ENCODE results near the gene EPB41L1. TPM values are rescaled to one million over a fixed set of nuclear protein-coding genes. Genes with fewer than 3 reads are reported as not detected.

Gene EPB41L1
- total and polyA plus RNA-seq, 8 donors, result 33.8 to 80.1 (median 38.7) TPM

- Histone ChIP-seq H3K36me3 (no peaks in the 10 kb centered on the region), H3K9me3 (no peaks in the 10 kb centered on the region), H3K4me1 (no peaks in the 10 kb centered on the region), H3K27ac (no peak overlapping the region), H3K27me3 (peaks cover 0 to 25% of the 10 kb centered on the region in 2 donors), H3K4me3 (no peak overlapping the region)
- ATAC-seq (no peak), DNase-seq (no peak)
- intact Hi-C loops (cut with DNase I), result no loop called here
- TF ChIP-seq, protein P1, sequence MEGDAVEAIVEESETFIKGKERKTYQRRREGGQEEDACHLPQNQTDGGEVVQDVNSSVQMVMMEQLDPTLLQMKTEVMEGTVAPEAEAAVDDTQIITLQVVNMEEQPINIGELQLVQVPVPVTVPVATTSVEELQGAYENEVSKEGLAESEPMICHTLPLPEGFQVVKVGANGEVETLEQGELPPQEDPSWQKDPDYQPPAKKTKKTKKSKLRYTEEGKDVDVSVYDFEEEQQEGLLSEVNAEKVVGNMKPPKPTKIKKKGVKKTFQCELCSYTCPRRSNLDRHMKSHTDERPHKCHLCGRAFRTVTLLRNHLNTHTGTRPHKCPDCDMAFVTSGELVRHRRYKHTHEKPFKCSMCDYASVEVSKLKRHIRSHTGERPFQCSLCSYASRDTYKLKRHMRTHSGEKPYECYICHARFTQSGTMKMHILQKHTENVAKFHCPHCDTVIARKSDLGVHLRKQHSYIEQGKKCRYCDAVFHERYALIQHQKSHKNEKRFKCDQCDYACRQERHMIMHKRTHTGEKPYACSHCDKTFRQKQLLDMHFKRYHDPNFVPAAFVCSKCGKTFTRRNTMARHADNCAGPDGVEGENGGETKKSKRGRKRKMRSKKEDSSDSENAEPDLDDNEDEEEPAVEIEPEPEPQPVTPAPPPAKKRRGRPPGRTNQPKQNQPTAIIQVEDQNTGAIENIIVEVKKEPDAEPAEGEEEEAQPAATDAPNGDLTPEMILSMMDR (IDR thresholded peaks at IDR 0.05), result no peak
Observed at GRCh38 chr20:36271639-36272546, 117.4 kb downstream of the EPB41L1 start.

DNA sequence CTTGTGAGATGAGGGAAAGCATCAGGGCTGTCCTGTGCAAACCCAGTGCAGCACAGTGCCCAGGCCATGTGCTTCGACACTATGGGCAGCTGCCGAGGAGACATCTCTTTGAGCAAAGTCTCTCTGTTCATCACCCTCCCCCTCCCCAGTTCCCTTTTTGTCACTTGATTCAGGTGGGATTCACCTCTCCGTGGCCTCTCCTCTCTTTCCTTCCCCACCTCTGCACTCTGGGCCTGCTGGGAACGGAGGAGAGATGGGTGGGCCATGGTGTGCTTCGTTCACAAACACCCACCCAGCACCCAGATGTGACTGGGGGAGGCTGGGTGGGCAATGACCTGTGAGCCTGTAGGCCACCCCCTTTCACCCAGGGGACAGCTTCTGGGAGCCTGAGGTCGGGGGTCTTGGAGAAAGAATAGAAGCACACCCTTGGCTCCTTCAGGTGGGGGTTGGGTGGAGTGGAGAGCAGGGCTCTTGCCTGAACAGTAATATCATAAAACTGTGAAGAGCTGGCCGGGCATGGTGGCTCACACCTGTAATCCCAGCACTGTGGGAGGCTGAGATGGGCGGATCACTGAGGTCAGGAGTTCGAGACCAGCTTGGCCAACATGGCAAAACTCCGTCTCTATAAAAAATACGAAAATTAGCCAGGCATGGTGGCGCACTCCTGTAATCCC is 118.1 kb downstream of the EPB41L1 start:
- H3K27me3 ChIP-seq, result peaks cover 0 to 25% of the 10 kb centered on the region in 2 donors
- intact Hi-C loops (cut with DNase I), result no loop called here
- H3K36me3 ChIP-seq, result no peaks in the 10 kb centered on the region
- no peak for ATAC-seq
- H3K9me3 ChIP-seq, result no peaks in the 10 kb centered on the region
- H3K27ac ChIP-seq, result no peak overlapping the region
- no peak for DNase-seq
- no peaks in the 10 kb centered on the region for H3K4me1 ChIP-seq
- TF ChIP-seq, protein P1 (IDR thresholded peaks at IDR 0.05), result no peak
- no peak overlapping the region for H3K4me3 ChIP-seq

DNA sequence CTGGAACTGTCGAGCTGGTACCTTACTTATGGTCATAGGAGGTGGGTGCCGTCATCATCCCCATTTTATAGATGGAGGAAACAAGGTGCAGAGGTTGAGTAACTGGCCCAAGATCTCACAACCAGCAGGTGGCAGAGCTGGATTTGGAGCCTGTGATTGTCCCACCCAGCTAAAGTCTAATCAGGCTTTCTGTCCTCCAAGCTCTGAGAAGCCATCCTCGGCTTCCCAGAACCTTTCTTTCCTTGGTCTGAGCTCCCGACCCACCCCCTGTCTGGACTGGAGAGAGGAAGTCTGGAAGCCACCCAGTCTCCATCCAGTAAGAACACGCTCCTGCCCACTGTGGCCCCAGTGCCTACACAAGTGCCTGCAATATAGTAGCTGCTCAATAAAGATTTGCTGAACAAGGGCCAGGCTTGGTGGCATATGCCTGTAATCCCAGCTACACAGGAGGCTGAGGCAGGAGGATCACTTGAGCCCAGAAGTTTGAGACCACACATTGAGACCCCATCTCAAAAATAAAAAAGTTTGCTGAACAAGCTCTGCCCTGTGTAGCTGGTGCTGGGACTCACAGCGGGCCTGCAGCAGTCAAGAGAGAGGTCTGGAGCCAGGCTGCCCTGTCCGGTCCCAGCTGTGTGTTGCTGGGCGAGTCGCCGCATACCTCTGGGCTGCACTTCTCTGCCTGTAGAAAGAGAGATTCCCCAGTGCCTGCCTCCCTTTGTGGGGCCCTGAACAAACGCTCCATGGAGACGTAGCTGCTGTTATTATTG is 119.1 kb downstream of the EPB41L1 start:
- no peak for DNase-seq
- Histone ChIP-seq H3K4me3 (no peak overlapping the region), H3K27me3 (peaks cover 0 to 30% of the 10 kb centered on the region in 2 donors), H3K27ac (no peak overlapping the region), H3K9me3 (no peaks in the 10 kb centered on the region), H3K36me3 (no peaks in the 10 kb centered on the region), H3K4me1 (no peaks in the 10 kb centered on the region)
- intact Hi-C loops (cut with DNase I), result no loop called here
- peak; percentile 36 for ATAC-seq
- TF ChIP-seq, protein P1 (IDR thresholded peaks at IDR 0.05), result no peak

DNA sequence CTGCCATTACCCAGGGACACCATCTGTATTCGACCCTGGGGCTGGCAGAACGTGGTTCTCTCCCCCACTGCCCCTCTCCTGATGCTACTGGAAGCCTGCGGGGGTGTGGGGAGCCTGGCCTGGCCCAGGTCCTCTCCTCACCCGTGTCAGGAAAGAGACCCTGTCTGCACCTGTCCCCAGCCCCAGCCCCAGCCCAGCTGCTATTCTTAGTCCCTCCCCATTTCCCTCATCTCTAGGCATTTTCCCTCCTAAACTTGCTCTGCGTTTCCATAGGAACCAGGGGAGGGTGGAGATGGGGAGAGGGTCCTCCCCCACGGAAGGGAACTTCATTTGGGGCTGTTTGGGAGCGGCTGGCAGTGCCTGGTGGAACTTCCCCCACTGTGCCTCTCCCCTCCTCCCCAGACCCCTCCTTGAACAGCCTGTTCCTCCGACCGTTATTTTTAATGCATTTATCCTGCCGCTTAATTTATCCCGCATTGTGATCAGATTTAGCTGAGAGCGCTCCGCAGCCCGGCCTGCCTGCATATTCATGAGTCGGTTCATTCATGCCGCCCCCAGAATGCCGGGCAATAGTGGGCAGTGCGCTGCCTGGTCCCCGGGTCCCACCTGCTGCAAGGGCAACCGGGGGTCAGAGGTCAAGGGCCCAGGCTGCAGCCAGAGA is 119.8 kb downstream of the EPB41L1 start:
- ATAC-seq (no peak), DNase-seq (no peak)
- Histone ChIP-seq H3K9me3 (no peaks in the 10 kb centered on the region), H3K36me3 (no peaks in the 10 kb centered on the region), H3K27me3 (peaks cover 0 to 37% of the 10 kb centered on the region in 2 donors), H3K27ac (no peak overlapping the region), H3K4me3 (no peak overlapping the region), H3K4me1 (no peaks in the 10 kb centered on the region)
- TF ChIP-seq, protein P1 (IDR thresholded peaks at IDR 0.05), result no peak
- intact Hi-C loops (cut with DNase I), result no loop called here
